ENCODE measurements around the gene SUGP1.

The SUGP1 gene

GRCh38 chr19:19279062-19279612 is 41.2 kb downstream of the SUGP1 start:
- Histone ChIP-seq H3K4me1 (ENCODE audit: low read length) (no peaks in the 10 kb centered on the region), H3K27ac (ENCODE audit: low read length) (no peak overlapping the region), H3K27me3 (ENCODE audit: low read depth, low read length) (no peaks in the 10 kb centered on the region), H3K4me3 (ENCODE audit: low read length) (no peak overlapping the region), H3K36me3 (replicated peaks; ENCODE audit: low read depth, low read length) (peaks cover 37% of the 10 kb centered on the region), H3K9ac (ENCODE audit: low read length) (no peak overlapping the region), H3K9me3 (ENCODE audit: insufficient read depth, low read length) (no peaks in the 10 kb centered on the region), H3K79me2 (ENCODE audit: low read length) (no peaks in the 10 kb centered on the region), H3K4me2 (ENCODE audit: low read length) (no peak overlapping the region), H4K20me1 (ENCODE audit: insufficient read depth, low read length) (no peaks in the 10 kb centered on the region), H2AFZ (ENCODE audit: low read depth, low read length) (no peak overlapping the region)
- TF ChIP-seq EZH2phosphoT487 (IDR thresholded peaks at IDR 0.05; ENCODE audit: low read depth): no peak
- TF ChIP-seq CTCF (IDR thresholded peaks at IDR 0.05; ENCODE audit: low read depth, low read length): no peak

- Histone ChIP-seq H3K27ac (ENCODE audit: low read length) (no peak overlapping the region), H3K36me3 (replicated peaks; ENCODE audit: low read depth, low read length) (peaks cover 32% of the 10 kb centered on the region), H3K4me2 (ENCODE audit: low read length) (no peak overlapping the region), H3K4me1 (ENCODE audit: low read length) (no peaks in the 10 kb centered on the region), H3K9me3 (ENCODE audit: insufficient read depth, low read length) (no peaks in the 10 kb centered on the region), H4K20me1 (ENCODE audit: insufficient read depth, low read length) (no peaks in the 10 kb centered on the region), H3K4me3 (ENCODE audit: low read length) (no peak overlapping the region), H3K9ac (ENCODE audit: low read length) (no peak overlapping the region), H2AFZ (ENCODE audit: low read depth, low read length) (no peak overlapping the region), H3K79me2 (ENCODE audit: low read length) (no peaks in the 10 kb centered on the region), H3K27me3 (ENCODE audit: low read depth, low read length) (no peaks in the 10 kb centered on the region)
- TF ChIP-seq EZH2phosphoT487 (IDR thresholded peaks at IDR 0.05; ENCODE audit: low read depth) (no peak), CTCF (IDR thresholded peaks at IDR 0.05; ENCODE audit: low read depth, low read length) (no peak)
Observed at GRCh38 chr19:19278315-19278714, 42.0 kb downstream of the SUGP1 start.

- Histone ChIP-seq H3K4me3 (ENCODE audit: low read length) (no peak overlapping the region), H4K20me1 (ENCODE audit: insufficient read depth, low read length) (no peaks in the 10 kb centered on the region), H3K27me3 (ENCODE audit: low read depth, low read length) (no peaks in the 10 kb centered on the region), H2AFZ (ENCODE audit: low read depth, low read length) (no peak overlapping the region), H3K4me1 (ENCODE audit: low read length) (no peaks in the 10 kb centered on the region), H3K79me2 (ENCODE audit: low read length) (no peaks in the 10 kb centered on the region), H3K9me3 (ENCODE audit: insufficient read depth, low read length) (no peaks in the 10 kb centered on the region), H3K27ac (ENCODE audit: low read length) (no peak overlapping the region), H3K9ac (ENCODE audit: low read length) (no peak overlapping the region), H3K4me2 (ENCODE audit: low read length) (no peak overlapping the region), H3K36me3 (replicated peaks; ENCODE audit: low read depth, low read length) (peaks cover 32% of the 10 kb centered on the region)
- TF ChIP-seq EZH2phosphoT487 (IDR thresholded peaks at IDR 0.05; ENCODE audit: low read depth) (no peak), CTCF (IDR thresholded peaks at IDR 0.05; ENCODE audit: low read depth, low read length) (no peak)
Observed at GRCh38 chr19:19276851-19277250, 43.5 kb downstream of the SUGP1 start.

- no peak overlapping the region for H3K27ac ChIP-seq (ENCODE audit: low read length)
- H3K4me3 ChIP-seq (ENCODE audit: low read length): no peak overlapping the region
- no peaks in the 10 kb centered on the region for H3K9me3 ChIP-seq (ENCODE audit: insufficient read depth, low read length)
- no peaks in the 10 kb centered on the region for H3K4me1 ChIP-seq (ENCODE audit: low read length)
- no peaks in the 10 kb centered on the region for H3K79me2 ChIP-seq (ENCODE audit: low read length)
- no peaks in the 10 kb centered on the region for H4K20me1 ChIP-seq (ENCODE audit: insufficient read depth, low read length)
- no peak overlapping the region for H2AFZ ChIP-seq (ENCODE audit: low read depth, low read length)
- TF ChIP-seq EZH2phosphoT487 (IDR thresholded peaks at IDR 0.05; ENCODE audit: low read depth) (no peak), CTCF (IDR thresholded peaks at IDR 0.05; ENCODE audit: low read depth, low read length) (no peak)
- no peak overlapping the region for H3K4me2 ChIP-seq (ENCODE audit: low read length)
- H3K27me3 ChIP-seq (ENCODE audit: low read depth, low read length): no peaks in the 10 kb centered on the region
- no peak overlapping the region for H3K9ac ChIP-seq (ENCODE audit: low read length)
- peaks cover 27% of the 10 kb centered on the region for H3K36me3 ChIP-seq (replicated peaks; ENCODE audit: low read depth, low read length)
Observed at GRCh38 chr19:19276386-19276785, 43.9 kb downstream of the SUGP1 start.

Data from OCI-LY3 (cell line).